Measurements from ENCODE around the gene CRYL1.

DNA sequence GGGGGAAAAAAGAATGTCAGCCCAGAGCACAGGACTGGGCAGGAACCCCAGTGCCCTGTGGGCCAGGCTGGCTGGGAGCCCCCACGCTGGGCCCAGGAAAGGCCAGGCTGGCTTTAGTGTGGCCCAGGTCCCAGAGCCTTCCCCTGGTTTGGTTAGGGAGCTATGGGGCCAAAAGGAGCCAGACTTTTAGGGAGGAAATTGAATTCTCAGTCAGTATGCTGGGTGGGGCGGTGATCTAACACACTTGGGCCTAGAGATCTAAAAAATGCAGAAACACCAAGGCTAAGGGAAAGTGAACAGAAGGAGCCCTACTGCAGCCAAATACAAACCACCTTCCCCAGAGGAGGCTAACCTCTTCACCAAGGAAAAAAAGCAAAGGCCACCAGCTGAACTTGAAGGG is 137.5 kb downstream of the CRYL1 start:
- TF ChIP-seq, protein P1, sequence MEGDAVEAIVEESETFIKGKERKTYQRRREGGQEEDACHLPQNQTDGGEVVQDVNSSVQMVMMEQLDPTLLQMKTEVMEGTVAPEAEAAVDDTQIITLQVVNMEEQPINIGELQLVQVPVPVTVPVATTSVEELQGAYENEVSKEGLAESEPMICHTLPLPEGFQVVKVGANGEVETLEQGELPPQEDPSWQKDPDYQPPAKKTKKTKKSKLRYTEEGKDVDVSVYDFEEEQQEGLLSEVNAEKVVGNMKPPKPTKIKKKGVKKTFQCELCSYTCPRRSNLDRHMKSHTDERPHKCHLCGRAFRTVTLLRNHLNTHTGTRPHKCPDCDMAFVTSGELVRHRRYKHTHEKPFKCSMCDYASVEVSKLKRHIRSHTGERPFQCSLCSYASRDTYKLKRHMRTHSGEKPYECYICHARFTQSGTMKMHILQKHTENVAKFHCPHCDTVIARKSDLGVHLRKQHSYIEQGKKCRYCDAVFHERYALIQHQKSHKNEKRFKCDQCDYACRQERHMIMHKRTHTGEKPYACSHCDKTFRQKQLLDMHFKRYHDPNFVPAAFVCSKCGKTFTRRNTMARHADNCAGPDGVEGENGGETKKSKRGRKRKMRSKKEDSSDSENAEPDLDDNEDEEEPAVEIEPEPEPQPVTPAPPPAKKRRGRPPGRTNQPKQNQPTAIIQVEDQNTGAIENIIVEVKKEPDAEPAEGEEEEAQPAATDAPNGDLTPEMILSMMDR (IDR thresholded peaks at IDR 0.05): no peak
- no peak for TF ChIP-seq POLR2A (IDR thresholded peaks at IDR 0.05)

Data from adrenal gland (tissue), 5 donors.